Ishikawa (cell line): ENCODE measurements around the gene ZNF397.

Experiments
- CEBPB ChIP-seq: IDR thresholded peaks from 2 replicates; pipeline ENCODE4 v1.6.1; 2012
- EGR1 ChIP-seq: IDR thresholded peaks from 2 replicates; pipeline ENCODE4 v1.6.1; 2012
- FOXM1 ChIP-seq: IDR thresholded peaks from 2 replicates; pipeline ENCODE4 v1.6.1; 2012; ENCODE audit warnings: low read depth, borderline replicate concordance
- MAX ChIP-seq: IDR thresholded peaks from 2 replicates; pipeline ENCODE4 v1.6.1; 2012
- TAF1 ChIP-seq: IDR thresholded peaks from 2 replicates; pipeline ENCODE4 v1.6.1; 2012; ENCODE audit warnings: low read depth, mild to moderate bottlenecking

- TF ChIP-seq FOXM1 (no peak), MAX (no peak), CEBPB (no peak), EGR1 (no peak), TAF1 (no peak)
Measured at GRCh38 chr18:35245719-35246317, 5.0 kb downstream of the ZNF397 start.
